GM18508 (cell line): ENCODE results near the gene DNAJA1.
"Not testable (repeated sequence)": the region's sequence is repeated elsewhere in the genome, so short reads cannot be mapped to it uniquely, and the experiment has no call there.

Source experiments
- ATAC-seq: cut with Tn5 transposase; IDR thresholded peaks from one replicate; pipeline ENCODE4 v1.9.1; 2021; ENCODE audit warnings: moderate number of reproducible peaks; ENCODE audit not compliant: insufficient read depth, unreplicated experiment

Gene DNAJA1

GRCh38 chr9:33080534-33080933, 55.5 kb downstream of the DNAJA1 start:
- ATAC-seq = no peak

GRCh38 chr9:33081128-33081851, 56.2 kb downstream of the DNAJA1 start:
- no peak for ATAC-seq

- no peak for ATAC-seq
These were observed 57.1 kb downstream of the DNAJA1 start for GRCh38 chr9:33082128-33082527.

- ATAC-seq = no peak
These were observed 57.7 kb downstream of the DNAJA1 start for GRCh38 chr9:33082538-33083326.

- not testable (repeated sequence) for ATAC-seq
These were observed 60.6 kb downstream of the DNAJA1 start for GRCh38 chr9:33085672-33086071.
